HepG2 (cell line): ENCODE measurements around the gene DYNC2I2.

Experiments used
- AKAP8 ChIP-seq: sonication (generic); formaldehyde crosslinking; IDR thresholded peaks from 2 replicates; pipeline ENCODE4 v1.5.1; 2020; ENCODE audit warnings: mild to moderate bottlenecking, missing genetic modification reagents
- CREM ChIP-seq, 2 experiments: sonication (generic) in 1 of 2; formaldehyde crosslinking in 1 of 2; IDR thresholded peaks; 2 replicates each; pipeline versions ENCODE4 v1.4.0 to v1.6.1; 2016 to 2020; ENCODE audit warnings: antibody characterized with exemption in 1 of 2, mild to moderate bottlenecking in 1 of 2, missing genetic modification reagents in 1 of 2
- KDM4B ChIP-seq: sonication (generic); formaldehyde crosslinking; IDR thresholded peaks from 2 replicates; pipeline ENCODE4 v1.4.0; 2020; ENCODE audit warnings: missing genetic modification reagents
- LBX2 ChIP-seq: sonication (generic); formaldehyde crosslinking; IDR thresholded peaks from 2 replicates; pipeline ENCODE4 v1.5.0; 2020; ENCODE audit warnings: missing genetic modification reagents, mild to moderate bottlenecking, borderline replicate concordance
- POLR2A ChIP-seq, 2 experiments: IDR thresholded peaks; 2 replicates each; pipeline ENCODE4 v1.6.1; 2011; ENCODE audit warnings: low read depth in 2 of 2, low read length in 2 of 2, mild to moderate bottlenecking in 1 of 2, moderate library complexity in 1 of 2; ENCODE audit not compliant: insufficient read depth in 1 of 2
- SMARCE1 ChIP-seq: fragments of 450-650 bp; IDR thresholded peaks from 2 replicates; pipeline ENCODE4 v1.6.1; 2017; ENCODE audit warnings: borderline replicate concordance
- TGIF2 ChIP-seq: IDR thresholded peaks from 2 replicates; pipeline ENCODE4 v1.6.1; 2016; ENCODE audit warnings: control low read depth, missing compliant biosample characterization
- ZKSCAN1 ChIP-seq: fragments of 150-350 bp; IDR thresholded peaks from 2 replicates; pipeline ENCODE4 v1.6.1; 2014; ENCODE audit warnings: low read length
- ZNF10 ChIP-seq: sonication (generic); formaldehyde crosslinking; IDR thresholded peaks from 2 replicates; pipeline ENCODE4 v1.4.0; 2020; ENCODE audit warnings: mild to moderate bottlenecking, low read depth, missing genetic modification reagents, borderline replicate concordance
- TF ChIP-seq, protein P1 (sequence below): sonication (generic); formaldehyde crosslinking; IDR thresholded peaks from 2 replicates; pipeline ENCODE4 v1.5.0; 2020; ENCODE audit warnings: missing genetic modification reagents
- TF ChIP-seq, protein P2 (sequence below): sonication (generic); formaldehyde crosslinking; IDR thresholded peaks from 2 replicates; pipeline ENCODE4 v1.5.0; 2020; ENCODE audit warnings: mild to moderate bottlenecking, missing genetic modification reagents, moderate library complexity

DNA sequence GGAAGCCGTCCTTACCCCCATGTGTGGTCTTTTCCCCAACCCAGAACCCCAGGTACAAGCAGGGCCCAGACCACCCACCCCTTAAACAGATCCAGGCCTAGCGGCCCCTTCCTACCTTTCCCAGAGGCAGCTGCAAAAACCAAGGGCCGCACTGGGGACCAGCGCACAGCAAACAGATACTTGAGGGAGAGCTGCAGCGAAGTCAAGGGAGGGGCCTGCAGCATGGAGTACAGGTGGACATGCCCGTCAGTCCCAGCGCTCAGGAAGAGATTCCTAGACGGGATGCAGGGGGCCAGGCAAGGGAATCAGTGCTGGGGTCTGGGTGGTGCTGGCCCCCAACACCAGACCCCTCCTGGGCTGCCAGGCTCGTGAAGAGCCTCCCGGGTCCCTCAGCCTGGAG, 22.5 kb downstream of the DYNC2I2 start:
- TF ChIP-seq, protein P1, sequence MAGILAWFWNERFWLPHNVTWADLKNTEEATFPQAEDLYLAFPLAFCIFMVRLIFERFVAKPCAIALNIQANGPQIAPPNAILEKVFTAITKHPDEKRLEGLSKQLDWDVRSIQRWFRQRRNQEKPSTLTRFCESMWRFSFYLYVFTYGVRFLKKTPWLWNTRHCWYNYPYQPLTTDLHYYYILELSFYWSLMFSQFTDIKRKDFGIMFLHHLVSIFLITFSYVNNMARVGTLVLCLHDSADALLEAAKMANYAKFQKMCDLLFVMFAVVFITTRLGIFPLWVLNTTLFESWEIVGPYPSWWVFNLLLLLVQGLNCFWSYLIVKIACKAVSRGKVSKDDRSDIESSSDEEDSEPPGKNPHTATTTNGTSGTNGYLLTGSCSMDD (CRISPR knock-in tag), result no peak
- TF ChIP-seq AKAP8 (CRISPR knock-in tag), result no peak
- no peak for TF ChIP-seq ZNF10 (CRISPR knock-in tag)
- TF ChIP-seq TGIF2 (CRISPR knock-in tag), result no peak
- no peak for TF ChIP-seq CREM (IDR thresholded peaks at IDR 0.05)
- TF ChIP-seq CREM (CRISPR knock-in tag; IDR thresholded peaks at IDR 0.05), result no peak
- TF ChIP-seq ZKSCAN1, result no peak
- TF ChIP-seq SMARCE1, result no peak
- TF ChIP-seq, protein P2, sequence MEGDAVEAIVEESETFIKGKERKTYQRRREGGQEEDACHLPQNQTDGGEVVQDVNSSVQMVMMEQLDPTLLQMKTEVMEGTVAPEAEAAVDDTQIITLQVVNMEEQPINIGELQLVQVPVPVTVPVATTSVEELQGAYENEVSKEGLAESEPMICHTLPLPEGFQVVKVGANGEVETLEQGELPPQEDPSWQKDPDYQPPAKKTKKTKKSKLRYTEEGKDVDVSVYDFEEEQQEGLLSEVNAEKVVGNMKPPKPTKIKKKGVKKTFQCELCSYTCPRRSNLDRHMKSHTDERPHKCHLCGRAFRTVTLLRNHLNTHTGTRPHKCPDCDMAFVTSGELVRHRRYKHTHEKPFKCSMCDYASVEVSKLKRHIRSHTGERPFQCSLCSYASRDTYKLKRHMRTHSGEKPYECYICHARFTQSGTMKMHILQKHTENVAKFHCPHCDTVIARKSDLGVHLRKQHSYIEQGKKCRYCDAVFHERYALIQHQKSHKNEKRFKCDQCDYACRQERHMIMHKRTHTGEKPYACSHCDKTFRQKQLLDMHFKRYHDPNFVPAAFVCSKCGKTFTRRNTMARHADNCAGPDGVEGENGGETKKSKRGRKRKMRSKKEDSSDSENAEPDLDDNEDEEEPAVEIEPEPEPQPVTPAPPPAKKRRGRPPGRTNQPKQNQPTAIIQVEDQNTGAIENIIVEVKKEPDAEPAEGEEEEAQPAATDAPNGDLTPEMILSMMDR, result no peak
- TF ChIP-seq POLR2A (IDR thresholded peaks at IDR 0.05; ENCODE audit: insufficient read depth in 1 of 2, low read depth in 2 of 2, low read length in 2 of 2), result no peak
- TF ChIP-seq KDM4B (CRISPR knock-in tag), result no peak
- TF ChIP-seq LBX2, result no peak
